Psoas muscle (tissue), 8 donors: ENCODE measurements around the gene WDR5. TPM values are rescaled to one million over a fixed set of nuclear protein-coding genes. Genes with fewer than 3 reads are reported as not detected.

ENCODE experiments used
- ATAC-seq, 4 donors: fragments of 200-7000 bp; cut with Tn5 transposase; one replicate each; pipeline ENCODE4 v1.9.1; 2020; ENCODE audit warnings: moderate library complexity in 3 of 4, mild to moderate bottlenecking in 2 of 4
- DNase-seq, 2 donors: peaks; one replicate each; pipeline ENCODE4 v3.0.0-alpha.2; 2020
- H3K27ac ChIP-seq: fragments of 200-600 bp; one replicate; pipeline ENCODE4 v1.8.0; 2022
- H3K27me3 ChIP-seq, 3 donors: fragments of 200-600 bp in 1 of 3; one replicate each; pipeline versions ENCODE4 v1.6.1 to v1.8.0; 2013 to 2022; ENCODE audit warnings: low read length in 2 of 3, mild to moderate bottlenecking in 2 of 3, moderate library complexity in 1 of 3; ENCODE audit not compliant: insufficient read depth in 3 of 3
- H3K36me3 ChIP-seq, 2 donors: fragments of 200-600 bp in 1 of 2; one replicate each; pipeline versions ENCODE4 v1.6.1 to v1.8.0; 2013 to 2022; ENCODE audit warnings: low read depth in 1 of 2, mild to moderate bottlenecking in 1 of 2, moderate library complexity in 1 of 2; ENCODE audit not compliant: insufficient read depth in 1 of 2
- H3K4me1 ChIP-seq: fragments of 200-600 bp; one replicate; pipeline ENCODE4 v1.8.0; 2022
- H3K4me3 ChIP-seq: fragments of 200-600 bp; one replicate; pipeline ENCODE4 v1.8.0; 2022; ENCODE audit warnings: mild to moderate bottlenecking
- H3K9me3 ChIP-seq: fragments of 200-600 bp; one replicate; pipeline ENCODE4 v1.8.0; 2022
- WGBS, 3 donors: extraction: QIAGEN DNeasy Blood & Tissue Kit; methylation state at CpG; one replicate each; pipeline versions ENCODE4 v1.1.6 to v1.1.7; 2013; 5-methylcytosine and 5-hydroxymethylcytosine counted together
- intact Hi-C, 2 donors: fragments of 100-400 bp; cut with DNase I; formaldehyde crosslinking; loops; one replicate each; pipeline versions ENCODE4 v1.11.0 to v1.14.2; 2022
- polyA plus RNA-seq, 3 donors: library from polyadenylated mRNA; stranded (reverse); fragments of 200-250 nt; gene quantifications; one replicate each; pipeline ENCODE4 v1.2.3, GENCODE V29; 2013
- total RNA-seq, 4 donors: library from RNA; stranded (reverse); fragmentation: NEBNext Ultra II Directional in 2 of 4; extraction: Animal tissue kit (Norgen Biotek cat#: 25700) in 2 of 4; gene quantifications; one replicate each; pipeline versions ENCODE4 v1.2.1 to v1.2.4, GENCODE V29; 2021 to 2023
- TF ChIP-seq, protein P1 (sequence below): fragments of 200-600 bp; IDR thresholded peaks from one replicate; pipeline ENCODE4 v1.8.0; 2022; ENCODE audit warnings: antibody characterized with exemption
- donor health status: healthy with polysubstance abuse.
- donor health status: DM: no; HTN: no; CAD: no; lungs with moderate emphysema.
- donor health status: Bipolar disorder and iron deficiency.
- donor health status: healthy.
- donor health status: DM: yes; HTN: yes; CAD: no.
- donor health status: DM: no; HTN: no; CAD: no.
- donor health status: DM: no; HTN: no; CAD: no.
- donor health status: DM: yes; HTN: yes; CAD: no.

WDR5 gene
- total and polyA plus RNA-seq, 7 donors = 21.4 to 52.0 (median 30.1) TPM

DNA sequence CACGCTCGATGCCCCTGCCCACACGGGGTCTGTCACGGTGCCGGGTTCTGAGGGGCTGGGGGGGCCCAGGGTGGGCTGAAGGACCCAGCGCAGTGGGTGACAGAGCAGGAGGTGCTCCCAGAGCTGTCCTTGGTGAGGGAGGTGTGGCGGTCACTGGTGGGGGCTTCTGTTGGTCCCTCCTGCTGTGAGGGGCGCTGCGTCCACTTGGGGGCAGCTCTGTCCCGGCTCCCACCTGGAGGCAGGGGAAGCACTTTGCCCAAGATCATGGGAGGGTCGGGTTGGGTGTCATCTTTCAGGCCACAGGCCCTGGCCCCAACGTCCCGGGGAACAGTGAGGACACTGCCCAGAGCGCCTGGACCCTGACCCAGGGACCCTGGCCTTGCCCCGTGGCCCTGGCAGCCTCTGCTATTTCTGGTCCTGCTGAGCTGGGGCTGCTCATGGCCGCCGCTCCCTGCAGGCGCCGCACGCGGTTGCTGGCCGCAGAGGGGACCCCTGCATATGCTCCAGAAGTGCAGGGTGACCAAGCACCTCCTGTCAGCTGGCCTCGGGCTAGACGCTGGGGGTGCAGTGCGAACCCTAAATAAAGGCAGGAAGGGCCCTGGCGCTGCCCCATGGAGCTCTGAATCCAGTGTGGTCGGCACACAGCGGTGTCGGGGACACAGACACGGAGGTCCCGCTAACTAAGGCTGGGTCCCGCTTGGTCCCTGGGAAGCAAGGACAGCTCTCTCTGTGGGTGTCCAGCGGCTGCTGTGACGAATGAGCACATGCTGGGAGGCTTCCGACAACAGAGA lies 40.1 kb downstream of the WDR5 start:
- no peaks in the 10 kb centered on the region for H3K36me3 ChIP-seq
- 21 to 45% (median 31%) methylated on average over 32 to 35 of the region's 35 CpGs for WGBS, 3 donors
- ATAC-seq = peak; percentile 68 to 77 (median 74)
- intact Hi-C loops = loop anchor here (10.0 kb wide), 2 partner anchors 559 to 569 kb away; no protein-coding TSS in a partner anchor
- peak overlapping the region; percentile 37 for H3K4me3 ChIP-seq
- no peaks in the 10 kb centered on the region for H3K27me3 ChIP-seq
- H3K9me3 ChIP-seq = no peaks in the 10 kb centered on the region
- no peak overlapping the region for H3K27ac ChIP-seq
- DNase-seq = peak; percentile 22 to 75
- TF ChIP-seq, protein P1, sequence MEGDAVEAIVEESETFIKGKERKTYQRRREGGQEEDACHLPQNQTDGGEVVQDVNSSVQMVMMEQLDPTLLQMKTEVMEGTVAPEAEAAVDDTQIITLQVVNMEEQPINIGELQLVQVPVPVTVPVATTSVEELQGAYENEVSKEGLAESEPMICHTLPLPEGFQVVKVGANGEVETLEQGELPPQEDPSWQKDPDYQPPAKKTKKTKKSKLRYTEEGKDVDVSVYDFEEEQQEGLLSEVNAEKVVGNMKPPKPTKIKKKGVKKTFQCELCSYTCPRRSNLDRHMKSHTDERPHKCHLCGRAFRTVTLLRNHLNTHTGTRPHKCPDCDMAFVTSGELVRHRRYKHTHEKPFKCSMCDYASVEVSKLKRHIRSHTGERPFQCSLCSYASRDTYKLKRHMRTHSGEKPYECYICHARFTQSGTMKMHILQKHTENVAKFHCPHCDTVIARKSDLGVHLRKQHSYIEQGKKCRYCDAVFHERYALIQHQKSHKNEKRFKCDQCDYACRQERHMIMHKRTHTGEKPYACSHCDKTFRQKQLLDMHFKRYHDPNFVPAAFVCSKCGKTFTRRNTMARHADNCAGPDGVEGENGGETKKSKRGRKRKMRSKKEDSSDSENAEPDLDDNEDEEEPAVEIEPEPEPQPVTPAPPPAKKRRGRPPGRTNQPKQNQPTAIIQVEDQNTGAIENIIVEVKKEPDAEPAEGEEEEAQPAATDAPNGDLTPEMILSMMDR = peak; percentile 21
- peaks cover 11% of the 10 kb centered on the region for H3K4me1 ChIP-seq

DNA sequence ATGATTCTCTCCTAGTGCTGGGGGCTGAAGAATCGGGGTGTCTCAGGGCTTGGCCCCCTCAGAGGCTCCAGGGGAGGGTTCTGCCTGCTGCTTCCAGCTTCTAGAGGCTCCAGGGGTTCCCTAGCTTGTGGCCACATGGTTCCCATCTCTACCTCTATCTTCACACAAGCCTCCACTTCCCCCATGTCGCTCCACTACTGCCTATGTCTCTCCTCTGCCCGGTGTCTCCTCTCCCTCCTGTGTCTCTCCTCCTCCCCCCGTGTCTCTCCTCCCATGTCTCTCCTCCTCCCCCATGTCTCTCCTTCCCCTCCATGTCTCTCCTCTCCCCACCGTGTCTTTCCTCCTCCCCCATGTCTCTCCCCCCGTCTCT lies 40.7 kb downstream of the WDR5 start:
- TF ChIP-seq, protein P1 = no peak
- H3K4me3 ChIP-seq = no peak overlapping the region
- no peaks in the 10 kb centered on the region for H3K36me3 ChIP-seq
- no peak overlapping the region for H3K27ac ChIP-seq
- H3K9me3 ChIP-seq = no peaks in the 10 kb centered on the region
- intact Hi-C loops = loop anchor here (10.0 kb wide), 2 partner anchors 558 to 568 kb away; no protein-coding TSS in a partner anchor
- H3K27me3 ChIP-seq = no peaks in the 10 kb centered on the region
- DNase-seq (no peak), ATAC-seq (peak in 1 of 4 donors; percentile 19)
- 46 to 86% (median 57%) methylated on average over 6 of the region's 6 CpGs for WGBS, 3 donors
- H3K4me1 ChIP-seq = peaks cover 11% of the 10 kb centered on the region

DNA sequence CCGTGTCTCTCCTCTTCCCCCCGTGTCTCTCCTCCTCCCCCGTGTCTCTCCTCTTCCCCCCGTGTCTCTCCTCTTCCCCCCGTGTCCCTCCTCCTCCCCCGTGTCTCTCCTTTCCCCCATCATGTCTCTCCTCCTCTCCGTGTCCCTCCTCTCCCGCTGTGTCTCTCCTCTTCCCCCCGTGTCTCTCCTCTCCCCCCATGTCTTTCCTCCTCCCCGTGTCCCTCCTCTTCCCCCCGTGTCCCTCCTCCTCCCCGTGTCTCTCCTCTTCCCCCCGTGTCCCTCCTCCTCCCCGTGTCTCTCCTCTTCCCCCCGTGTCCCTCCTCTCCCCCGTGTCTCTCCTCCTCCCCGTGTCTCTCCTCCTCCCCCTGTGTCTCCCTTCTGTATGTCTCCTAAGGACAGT lies 41.3 kb downstream of the WDR5 start:
- Histone ChIP-seq H3K27ac (no peak overlapping the region), H3K27me3 (no peaks in the 10 kb centered on the region), H3K9me3 (no peaks in the 10 kb centered on the region), H3K36me3 (no peaks in the 10 kb centered on the region), H3K4me1 (peaks cover 11% of the 10 kb centered on the region), H3K4me3 (no peak overlapping the region)
- ATAC-seq (no peak), DNase-seq (no peak)
- intact Hi-C loops = loop anchor here (10.0 kb wide), 2 partner anchors 558 to 568 kb away; no protein-coding TSS in a partner anchor
- TF ChIP-seq, protein P1 = no peak
- 64 to 75% (median 70%) methylated on average over 4 to 17 of the region's 17 CpGs for WGBS, 3 donors

DNA sequence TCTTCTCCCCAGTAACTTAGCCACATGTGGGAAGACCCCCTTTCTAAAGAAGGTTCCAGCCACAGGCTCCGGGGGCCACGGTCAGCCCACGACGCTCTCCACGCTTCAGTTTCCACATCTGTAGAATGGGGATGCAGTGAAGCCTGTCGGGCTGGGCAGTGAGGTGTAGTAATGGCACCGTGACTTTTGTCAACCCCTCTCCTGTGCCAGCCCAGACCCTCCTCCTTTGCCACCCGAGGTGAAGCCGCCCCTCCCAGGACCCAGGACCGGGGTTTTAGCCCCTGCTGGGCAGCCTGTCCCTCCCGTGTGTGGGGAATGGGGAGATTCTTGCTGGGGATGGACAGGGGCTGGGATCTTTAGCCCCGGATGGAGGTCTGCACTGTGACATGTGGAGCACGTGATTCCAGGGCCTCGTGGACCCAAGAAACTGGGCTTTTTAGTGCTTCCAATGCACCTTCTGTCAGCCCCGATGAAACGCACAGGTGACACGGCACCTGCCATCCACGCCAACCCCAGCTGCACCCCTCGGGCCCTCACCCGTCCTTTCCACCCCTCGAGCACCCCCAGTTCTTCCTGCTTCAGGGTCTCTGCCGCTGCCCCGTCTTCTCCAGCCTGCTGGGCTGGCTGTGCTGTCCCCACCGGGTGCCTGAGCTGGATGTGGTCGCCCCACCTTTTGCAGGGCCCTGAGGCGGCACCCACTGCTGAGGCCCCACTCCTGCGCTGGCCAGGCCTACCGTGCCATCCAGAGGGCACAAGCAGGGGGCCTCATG lies 41.9 kb downstream of the WDR5 start:
- no peak for ATAC-seq
- H3K27ac ChIP-seq = no peak overlapping the region
- 92 to 93% (median 93%) methylated on average over 27 to 28 of the region's 28 CpGs for WGBS, 3 donors
- H3K9me3 ChIP-seq = no peaks in the 10 kb centered on the region
- peaks cover 11% of the 10 kb centered on the region for H3K4me1 ChIP-seq
- TF ChIP-seq, protein P1 = no peak
- no peaks in the 10 kb centered on the region for H3K27me3 ChIP-seq
- intact Hi-C loops = loop anchor here (10.0 kb wide), 2 partner anchors 557 to 567 kb away; no protein-coding TSS in a partner anchor
- H3K36me3 ChIP-seq = no peaks in the 10 kb centered on the region
- no peak overlapping the region for H3K4me3 ChIP-seq
- peak; percentile 12 to 56 for DNase-seq
